Stimulated activated effector memory CD8-positive, alpha-beta T cell treated with anti-CD3 and anti-CD28 coated beads, Interleukin-12 subunit alpha, Interleukin-12 subunit beta, amount 100 ng/mL, for 72 hours (primary cell): Measurements from ENCODE around the gene PACS2.

Experiments
- ATAC-seq: fragments of 150-1000 bp; cut with Tn5 transposase; 2 replicates; pipeline ENCODE4 v1.10.0; 2021
- DNase-seq, 2 donors: peaks; one replicate each; pipeline ENCODE4 v3.0.0; 2021 to 2022; ENCODE audit warnings: low spot score in 2 of 2
- H3K27ac Mint-ChIP-seq: one replicate; pipeline ENCODE4 v1.8.0; 2022; ENCODE audit warnings: mild to moderate bottlenecking, mixed read lengths
- H3K36me3 Mint-ChIP-seq: one replicate; pipeline ENCODE4 v1.8.0; 2022; ENCODE audit warnings: mild to moderate bottlenecking, mixed read lengths
- H3K4me1 Mint-ChIP-seq: one replicate; pipeline ENCODE4 v1.8.0; 2022; ENCODE audit warnings: mixed read lengths
- H3K4me3 Mint-ChIP-seq: one replicate; pipeline ENCODE4 v1.8.0; 2022; ENCODE audit warnings: mild to moderate bottlenecking, mixed read lengths
- H3K9me3 Mint-ChIP-seq: one replicate; pipeline ENCODE4 v1.8.0; 2022; ENCODE audit warnings: mixed read lengths

PACS2 gene

GRCh38 chr14:105412771-105413543 is 98.4 kb downstream of the PACS2 start:
- peaks cover 6% of the 10 kb centered on the region for H3K4me1 Mint-ChIP-seq
- no peak for DNase-seq
- H3K27ac Mint-ChIP-seq: no peak overlapping the region
- H3K9me3 Mint-ChIP-seq: no peaks in the 10 kb centered on the region
- no peak for ATAC-seq
- peaks cover 6% of the 10 kb centered on the region for H3K36me3 Mint-ChIP-seq
- no peak overlapping the region for H3K4me3 Mint-ChIP-seq

DNA sequence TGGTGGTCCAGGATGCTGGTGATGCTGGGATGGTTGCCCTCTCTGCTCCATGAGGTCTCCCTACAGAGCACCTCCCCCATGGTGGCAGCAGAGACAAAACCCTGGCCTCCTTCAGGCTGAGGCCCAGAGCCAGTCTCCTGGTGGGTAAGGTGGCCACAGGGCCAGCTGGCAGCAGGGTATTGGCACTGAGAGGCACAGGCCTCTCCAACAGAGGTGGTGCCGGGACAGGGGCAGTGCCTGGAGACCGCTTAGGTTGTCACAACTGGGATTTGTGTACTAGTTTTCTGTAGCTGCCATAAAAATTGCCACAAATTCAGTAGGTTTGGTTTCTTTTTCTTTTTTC is 99.0 kb downstream of the PACS2 start:
- no peak for ATAC-seq
- Mint-ChIP-seq H3K9me3 (no peaks in the 10 kb centered on the region), H3K4me3 (no peak overlapping the region), H3K27ac (no peak overlapping the region), H3K4me1 (peaks cover 9% of the 10 kb centered on the region), H3K36me3 (peaks cover 6% of the 10 kb centered on the region)
- DNase-seq: no peak

- H3K27ac Mint-ChIP-seq: no peak overlapping the region
- DNase-seq: peak; percentile 66 to 80
- H3K36me3 Mint-ChIP-seq: peaks cover 2% of the 10 kb centered on the region
- no peaks in the 10 kb centered on the region for H3K9me3 Mint-ChIP-seq
- H3K4me3 Mint-ChIP-seq: peak overlapping the region; percentile 40
- peaks cover 16% of the 10 kb centered on the region for H3K4me1 Mint-ChIP-seq
- peak; percentile 87 for ATAC-seq
These were observed 100.2 kb downstream of the PACS2 start for GRCh38 chr14:105414456-105415371.

DNA sequence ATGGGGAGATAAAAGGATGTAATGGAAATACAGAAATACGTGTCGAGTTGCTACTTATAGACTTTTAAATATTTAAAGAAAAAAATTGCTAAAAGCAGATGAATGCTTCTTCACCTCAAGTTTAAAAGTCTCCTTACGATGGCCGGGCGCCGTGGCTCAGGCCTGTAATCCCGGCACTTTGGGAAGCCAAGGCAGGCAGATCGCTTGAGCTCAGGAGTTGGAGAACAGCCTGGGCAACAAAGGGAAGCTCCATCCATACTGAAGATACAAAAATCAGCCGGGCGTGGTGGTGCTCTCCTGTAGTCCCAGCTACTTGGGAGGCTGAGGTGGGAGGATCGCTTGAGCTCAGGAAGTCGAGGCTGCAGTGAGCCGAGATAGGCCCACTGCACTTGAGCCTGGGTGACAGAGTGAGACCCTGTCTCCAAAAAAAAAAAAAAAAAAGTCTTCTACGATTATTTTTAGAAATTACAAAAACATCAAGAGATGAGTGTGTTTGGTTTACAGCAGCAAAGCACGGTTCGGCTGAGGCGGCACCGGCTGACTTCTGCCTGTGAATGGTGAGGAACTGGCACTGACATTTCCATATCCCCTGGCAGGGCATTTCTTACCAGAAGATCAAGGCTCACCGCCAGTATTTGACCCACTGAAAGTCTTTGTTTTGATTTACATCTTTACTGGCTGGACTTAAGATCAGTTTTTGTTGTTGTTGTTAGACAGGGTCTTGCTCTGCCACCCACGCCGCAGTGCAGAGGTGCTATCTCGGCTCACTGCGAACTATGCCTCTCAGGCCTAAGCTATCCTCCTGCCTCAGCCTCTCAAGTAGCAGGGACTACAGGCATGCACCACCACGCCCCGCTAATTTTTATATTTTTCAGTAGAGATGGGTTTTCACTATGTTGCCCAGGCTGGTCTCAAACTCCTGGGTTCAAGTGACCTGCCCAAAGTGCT is 101.2 kb downstream of the PACS2 start:
- Mint-ChIP-seq H3K27ac (no peak overlapping the region), H3K4me1 (peaks cover 19% of the 10 kb centered on the region)
- no peak for ATAC-seq

GRCh38 chr14:105416671-105417070 is 102.1 kb downstream of the PACS2 start:
- Mint-ChIP-seq H3K4me3 (no peak overlapping the region), H3K27ac (no peak overlapping the region), H3K4me1 (peaks cover 28% of the 10 kb centered on the region), H3K36me3 (peaks cover 11% of the 10 kb centered on the region), H3K9me3 (no peaks in the 10 kb centered on the region)
- no peak for DNase-seq
- ATAC-seq: no peak

More for the DNA sequence above, 101.2 kb downstream of the PACS2 start:
- no peak for DNase-seq
- Mint-ChIP-seq H3K9me3 (no peaks in the 10 kb centered on the region), H3K36me3 (peaks cover 4% of the 10 kb centered on the region), H3K4me3 (peak overlapping the region; percentile 40)

DNA sequence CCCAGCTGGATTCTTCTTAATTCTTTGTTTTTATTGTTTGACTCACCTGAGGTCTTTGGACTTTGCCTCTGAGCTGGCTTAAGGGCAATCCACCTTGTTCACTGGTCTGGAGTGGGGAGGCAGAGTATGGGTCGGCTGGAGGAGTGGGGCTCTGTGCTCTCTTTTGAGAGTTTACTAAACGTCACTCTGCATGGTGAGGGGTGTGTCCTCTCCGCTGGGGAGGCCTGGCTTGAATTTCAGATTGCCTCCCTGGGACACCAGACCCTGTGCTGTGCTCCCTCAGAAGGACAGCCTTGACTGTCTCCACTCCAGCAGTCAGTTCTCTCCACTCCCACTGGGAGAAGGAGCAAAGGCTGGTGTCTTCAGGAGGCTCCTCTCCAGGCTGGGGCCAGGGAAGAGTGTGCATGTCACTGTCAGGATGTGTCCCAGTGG is 103.2 kb downstream of the PACS2 start:
- DNase-seq: no peak
- Mint-ChIP-seq H3K4me3 (peak overlapping the region; percentile 52), H3K4me1 (peaks cover 37% of the 10 kb centered on the region), H3K36me3 (peaks cover 21% of the 10 kb centered on the region), H3K9me3 (no peaks in the 10 kb centered on the region), H3K27ac (no peak overlapping the region)
- ATAC-seq: no peak

DNA sequence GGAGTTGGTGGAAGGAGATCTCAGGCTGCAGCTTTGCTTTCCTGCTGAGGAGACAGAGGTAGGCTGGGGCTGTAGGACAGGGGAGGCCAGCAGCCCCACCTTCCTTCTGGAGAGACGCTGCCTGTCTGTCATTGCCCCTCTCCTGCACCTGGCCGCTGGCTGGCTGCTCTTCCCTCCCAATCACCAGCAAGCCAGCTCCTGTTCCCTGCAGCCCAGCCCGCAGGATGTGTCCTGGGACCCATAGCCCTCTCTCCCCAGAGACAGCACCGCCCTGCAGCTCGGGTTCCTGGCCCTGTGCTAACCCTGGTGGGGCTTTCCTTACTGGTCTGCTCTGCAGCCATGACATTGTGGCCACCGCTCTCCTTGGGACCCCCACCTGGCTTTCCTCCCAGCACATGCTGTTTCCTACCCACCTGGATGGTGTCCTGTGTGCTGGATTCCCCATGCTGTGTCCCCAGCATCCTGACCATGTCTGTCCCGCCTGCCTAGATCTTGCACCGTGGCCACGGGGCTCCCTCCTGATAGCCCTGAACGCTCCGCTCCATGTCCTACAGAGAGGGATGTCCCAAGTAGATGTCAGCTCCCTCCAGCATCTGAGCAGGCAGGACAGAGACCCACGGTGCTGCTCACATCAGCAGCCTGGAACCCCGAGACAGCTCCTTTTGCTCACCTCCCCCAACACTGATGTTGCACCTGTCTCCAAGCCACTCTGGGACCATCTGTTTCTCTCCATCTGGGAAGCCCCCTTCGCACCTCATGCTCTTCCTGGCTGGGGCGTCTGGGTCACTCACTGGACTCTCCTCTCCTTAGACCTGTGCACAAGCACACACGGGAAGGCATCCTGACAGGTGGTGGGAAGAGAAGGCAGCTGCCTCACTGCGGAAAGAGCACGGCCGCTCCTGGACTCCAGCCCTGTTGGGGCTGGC is 104.0 kb downstream of the PACS2 start:
- H3K36me3 Mint-ChIP-seq: peaks cover 26% of the 10 kb centered on the region
- ATAC-seq: no peak
- H3K27ac Mint-ChIP-seq: peak overlapping the region; percentile 71
- no peaks in the 10 kb centered on the region for H3K9me3 Mint-ChIP-seq
- peaks cover 33% of the 10 kb centered on the region for H3K4me1 Mint-ChIP-seq
- H3K4me3 Mint-ChIP-seq: peak overlapping the region; percentile 52
- DNase-seq: no peak

DNA sequence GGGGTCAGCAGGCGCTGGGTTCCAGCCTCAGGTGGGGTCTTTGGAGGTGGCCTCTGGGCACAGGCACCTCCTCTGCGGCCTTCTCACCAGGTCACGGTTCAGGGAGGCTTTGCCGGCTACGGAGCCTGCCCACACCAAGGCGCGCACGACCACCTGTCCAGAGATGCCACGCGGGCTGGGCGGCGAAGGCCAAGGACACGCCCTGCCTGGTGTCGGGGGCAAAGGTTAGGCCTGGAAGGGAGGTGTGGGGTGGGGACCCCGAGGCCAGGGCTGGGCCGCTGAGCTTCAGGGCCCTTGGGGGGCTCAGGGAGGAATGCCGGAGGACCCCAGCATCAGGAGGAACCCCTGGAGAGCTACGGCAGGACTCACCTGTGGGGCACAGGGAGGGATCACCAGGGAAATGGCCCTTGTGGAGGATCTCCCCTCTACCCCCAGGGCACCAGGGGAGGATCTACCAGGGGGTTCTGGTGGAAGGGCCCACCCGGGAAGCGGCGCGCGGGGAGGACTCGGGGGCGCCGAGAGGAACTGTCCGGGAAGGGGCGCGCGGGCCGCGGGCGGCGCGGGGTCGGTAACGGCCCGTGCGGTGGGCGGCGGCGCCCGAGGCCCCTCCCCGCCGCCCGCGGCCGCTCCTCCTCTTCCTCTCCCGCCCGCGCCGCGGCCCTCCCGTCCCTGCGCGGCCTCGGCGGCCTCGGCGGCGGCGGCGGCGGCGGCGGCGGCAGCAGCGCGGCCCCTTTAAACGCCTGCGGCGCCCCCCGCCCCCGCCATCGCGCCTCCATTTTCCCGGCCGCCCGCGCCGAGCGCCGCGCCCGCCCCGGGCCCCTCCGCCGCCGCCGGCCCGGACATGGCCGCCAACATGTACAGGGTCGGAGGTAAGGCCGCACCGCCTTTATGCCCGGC is 104.9 kb downstream of the PACS2 start, which contains the start of gene MTA1:
Gene MTA1 (plus strand): TSS at position 633 of the 897 bp plus-strand sequence. CDS start 209 bp downstream, at position 842.
- peaks cover 35% of the 10 kb centered on the region for H3K36me3 Mint-ChIP-seq
- H3K4me3 Mint-ChIP-seq: peak within 1 kb of the TSS; percentile 90

DNA sequence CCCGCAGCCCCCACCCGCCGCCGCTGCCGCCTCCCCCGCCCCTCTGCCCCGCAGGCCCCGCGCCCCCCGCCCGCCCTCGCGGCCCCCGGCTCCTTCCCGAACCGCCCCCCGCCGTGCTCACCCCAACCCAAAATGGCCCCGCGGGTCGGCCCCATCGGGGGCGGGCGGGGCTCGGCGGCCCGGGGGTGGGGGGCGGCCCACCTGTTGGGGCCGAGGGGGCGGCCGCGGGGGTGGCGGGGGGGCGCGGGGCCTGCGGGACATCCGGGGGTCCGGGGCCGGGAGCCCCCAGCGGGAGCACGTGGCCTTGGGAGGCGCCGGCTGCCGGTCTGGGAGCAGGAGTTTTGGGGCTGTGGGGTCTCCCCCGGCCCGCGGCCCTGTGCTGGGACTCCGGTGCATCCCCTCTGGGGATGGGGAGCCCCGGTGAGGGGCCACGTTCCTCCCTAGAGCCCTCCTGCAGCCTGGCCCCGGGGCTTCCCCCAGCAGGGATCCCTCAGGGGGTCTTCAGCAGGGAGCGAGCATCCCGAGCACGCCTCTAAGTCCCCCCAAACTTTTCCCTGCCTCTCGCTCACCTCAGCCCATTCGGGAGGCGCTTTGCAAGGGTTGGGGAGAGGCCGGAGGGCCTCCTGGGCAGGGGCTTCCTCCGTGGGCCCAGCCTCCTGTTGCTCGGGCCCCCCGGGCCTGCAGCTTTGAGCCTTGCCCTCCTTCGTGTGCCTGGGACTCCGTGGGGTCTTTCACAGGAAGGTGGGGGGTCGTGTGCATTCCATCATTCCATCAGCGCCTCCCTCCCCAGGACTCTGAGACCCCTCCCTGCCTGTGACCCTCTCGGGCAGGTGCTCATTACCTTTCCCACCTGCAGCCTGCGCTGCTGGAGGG is 105.8 kb downstream of the PACS2 start:
- H3K9me3 Mint-ChIP-seq: no peaks in the 10 kb centered on the region
- peak overlapping the region; percentile 96 for H3K27ac Mint-ChIP-seq
- peak overlapping the region; percentile 90 for H3K4me3 Mint-ChIP-seq
- peaks cover 33% of the 10 kb centered on the region for H3K4me1 Mint-ChIP-seq
- ATAC-seq (peak; percentile 2), DNase-seq (no peak)
- H3K36me3 Mint-ChIP-seq: peaks cover 37% of the 10 kb centered on the region

More for the DNA sequence above, 104.9 kb downstream of the PACS2 start, which contains the start of gene MTA1:
- Mint-ChIP-seq H3K9me3 (no peaks in the 10 kb centered on the region), H3K27ac (peak within 1 kb of the TSS; percentile 96), H3K4me1 (peaks cover 33% of the 10 kb centered on the region)
- peak in 1 of 2 donors; percentile 69 for DNase-seq
- ATAC-seq: peak; percentile 70

DNA sequence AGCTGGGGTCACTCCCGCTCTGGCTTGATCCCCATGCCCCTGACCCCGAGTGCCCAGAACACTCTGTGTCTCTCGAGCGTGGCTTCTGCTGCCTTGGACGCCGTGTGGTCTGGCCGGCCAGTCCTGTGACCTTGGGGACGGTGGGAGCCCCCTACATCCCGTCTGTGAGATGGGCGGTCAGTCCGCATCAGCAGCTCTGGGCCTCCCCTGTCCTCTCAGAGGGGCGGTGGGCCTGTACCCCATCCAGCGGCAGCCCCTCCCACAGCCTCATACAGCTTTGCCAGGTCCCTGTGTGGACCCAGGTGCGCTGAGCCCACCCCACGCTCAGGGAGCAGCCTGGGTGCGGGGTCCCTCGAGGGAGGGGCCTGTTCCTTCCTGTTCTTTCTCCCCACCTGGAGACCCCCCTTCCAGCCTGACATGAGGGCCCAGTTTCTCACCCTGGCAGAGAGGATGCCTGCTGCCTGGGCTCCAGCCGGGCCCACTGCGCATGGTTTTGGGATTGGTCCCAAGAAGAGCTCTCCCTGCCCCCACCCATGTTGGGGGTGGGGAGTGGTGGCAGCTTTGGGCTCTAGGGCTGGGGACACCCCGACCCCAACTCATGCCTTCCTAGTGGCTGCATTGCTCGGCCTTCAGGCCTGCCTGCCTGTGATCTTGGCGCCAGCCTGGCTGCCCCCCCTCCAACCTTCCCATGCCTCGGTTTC is 106.6 kb downstream of the PACS2 start:
- Mint-ChIP-seq H3K4me3 (peak overlapping the region; percentile 90), H3K9me3 (no peaks in the 10 kb centered on the region), H3K4me1 (peaks cover 36% of the 10 kb centered on the region), H3K27ac (peak overlapping the region; percentile 96), H3K36me3 (peaks cover 40% of the 10 kb centered on the region)
- ATAC-seq: no peak
- DNase-seq: no peak

DNA sequence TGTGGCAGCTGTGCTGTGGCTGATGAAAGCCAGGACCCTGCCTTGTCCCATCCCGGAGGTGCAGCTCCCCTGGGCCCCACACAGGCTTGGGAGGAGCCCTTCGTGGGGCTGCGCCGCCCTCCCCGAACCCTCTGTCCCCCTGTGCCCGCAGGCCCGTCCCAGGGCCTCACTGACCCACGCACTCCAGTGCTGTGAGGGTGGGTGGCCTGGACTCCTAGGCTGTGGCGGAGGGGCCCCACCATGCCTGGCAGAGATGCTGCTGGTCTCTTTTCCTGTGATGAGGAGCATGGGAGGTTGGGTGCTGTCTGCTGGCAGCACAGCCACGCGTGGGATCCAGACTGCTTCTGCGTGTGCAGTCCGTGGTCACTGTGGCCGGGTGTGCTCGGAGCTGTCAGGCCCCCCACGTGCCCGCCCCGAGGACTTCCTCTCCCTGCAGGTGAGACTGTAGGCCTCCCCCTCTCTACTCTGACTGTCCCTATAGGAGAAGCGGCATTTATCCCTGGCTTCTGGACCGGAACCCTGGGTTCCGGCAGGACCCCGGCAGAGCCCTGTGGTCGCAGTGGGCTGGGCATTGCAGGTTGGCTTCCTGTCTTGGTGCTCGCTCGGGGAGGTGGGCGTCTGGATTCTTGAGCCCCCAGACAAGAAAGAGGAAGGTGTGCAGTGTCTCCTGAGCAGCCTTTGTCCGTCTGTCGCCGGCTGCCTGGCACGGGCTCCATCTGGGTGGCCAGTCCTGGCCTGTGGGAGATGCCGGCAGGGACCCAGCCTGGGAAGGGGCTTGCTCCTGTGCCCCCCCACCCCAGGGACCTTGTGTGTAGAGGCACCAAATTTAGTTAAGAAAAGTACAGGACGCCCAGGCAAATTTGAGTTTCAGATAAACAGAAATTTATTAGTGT is 107.4 kb downstream of the PACS2 start:
- Mint-ChIP-seq H3K36me3 (peaks cover 49% of the 10 kb centered on the region), H3K4me3 (peak overlapping the region; percentile 90), H3K27ac (peak overlapping the region; percentile 96), H3K9me3 (no peaks in the 10 kb centered on the region), H3K4me1 (peaks cover 45% of the 10 kb centered on the region)
- no peak for DNase-seq
- peak; percentile 15 for ATAC-seq
